Measurements from ENCODE around the gene PPP4R3B.

- no peak for TF ChIP-seq CTCF (conservative IDR thresholded peaks at IDR 0.05; ENCODE audit: low read length)
- no peak for TF ChIP-seq EZH2phosphoT487 (IDR thresholded peaks at IDR 0.05; ENCODE audit: borderline replicate concordance)
Observed at GRCh38 chr2:55601849-55602248, 15.6 kb downstream of the PPP4R3B start.
